Peyer's patch (tissue), 4 donors: ENCODE data around the gene NOC2L. TPM values are rescaled to one million over a fixed set of nuclear protein-coding genes. Genes with fewer than 3 reads are reported as not detected.

Experiments used
- DNase-seq, 3 donors: peaks; one replicate each; pipeline ENCODE4 v3.0.0-alpha.2; 2017 to 2019
- H3K27ac ChIP-seq, 4 donors: fragments of 200-600 bp; sonication (generic); one replicate each; pipeline ENCODE4 v1.5.1; 2016 to 2019
- H3K27me3 ChIP-seq, 2 donors: fragments of 200-600 bp; sonication (generic); one replicate each; pipeline ENCODE4 v1.5.1; 2019
- H3K36me3 ChIP-seq, 3 donors: fragments of 200-600 bp; sonication (generic); one replicate each; pipeline ENCODE4 v1.5.1; 2016 to 2019
- H3K4me1 ChIP-seq, 4 donors: fragments of 200-600 bp; sonication (generic); one replicate each; pipeline ENCODE4 v1.5.1; 2016 to 2019
- H3K4me3 ChIP-seq, 4 donors: fragments of 200-600 bp; sonication (generic); 1 replicate in 3 of 4; 2 replicates in 1 of 4; pipeline ENCODE4 v1.5.1; 2016 to 2019; ENCODE audit warnings: mild to moderate bottlenecking in 1 of 4
- H3K9me3 ChIP-seq, 4 donors: fragments of 200-600 bp; sonication (generic); one replicate each; pipeline ENCODE4 v1.5.1; 2016 to 2019; ENCODE audit warnings: mild to moderate bottlenecking in 1 of 4
- CTCF ChIP-seq, 6 experiments: fragments of 450-650 bp in 4 of 6; fragments of 200-600 bp in 2 of 6; sonication (generic) in 1 of 6; IDR thresholded peaks; one replicate each; pipeline ENCODE4 v1.5.1; 2017 to 2019; ENCODE audit warnings: antibody characterized with exemption in 6 of 6, mild to moderate bottlenecking in 3 of 6, moderate library complexity in 1 of 6
- POLR2A ChIP-seq, 2 donors: fragments of 450-650 bp; IDR thresholded peaks; one replicate each; pipeline ENCODE4 v1.5.1; 2017; ENCODE audit warnings: antibody characterized with exemption in 2 of 2, mild to moderate bottlenecking in 2 of 2, moderate library complexity in 2 of 2
- total RNA-seq, 4 donors: library from RNA; depleted of rRNA; stranded (reverse); fragments of >200 nt; gene quantifications; one replicate each; pipeline ENCODE4 v1.1.0, GENCODE V29; 2016

The NOC2L gene
- total RNA-seq, 4 donors from 2014 or later: 18.2 to 58.6 (median 39.9) TPM

GRCh38 chr1:927234-927633 lies 31.8 kb downstream of the NOC2L start:
- DNase-seq: no peak
- Histone ChIP-seq H3K27ac (no peak overlapping the region), H3K4me3 (no peak overlapping the region), H3K9me3 (no peaks in the 10 kb centered on the region), H3K27me3 (peaks cover 0 to 42% of the 10 kb centered on the region in 2 donors), H3K36me3 (no peaks in the 10 kb centered on the region), H3K4me1 (peaks cover 0 to 35% (median 18%) of the 10 kb centered on the region in 4 donors)
- TF ChIP-seq CTCF (IDR thresholded peaks at IDR 0.05) (no peak), POLR2A (IDR thresholded peaks at IDR 0.05) (no peak)

GRCh38 chr1:925561-926421 lies 33.3 kb downstream of the NOC2L start:
- peaks cover 0 to 44% (median 19%) of the 10 kb centered on the region in 4 donors for H3K4me1 ChIP-seq
- peaks cover 0 to 48% of the 10 kb centered on the region in 2 donors for H3K27me3 ChIP-seq
- no peaks in the 10 kb centered on the region for H3K9me3 ChIP-seq
- H3K36me3 ChIP-seq: no peaks in the 10 kb centered on the region
- peak overlapping the region in 3 of 4 donors; percentile 50 to 57 (median 57) for H3K4me3 ChIP-seq
- TF ChIP-seq POLR2A (IDR thresholded peaks at IDR 0.05) (no peak), CTCF (IDR thresholded peaks at IDR 0.05) (no peak)
- H3K27ac ChIP-seq: peak overlapping the region in 1 of 4 donors; percentile 49
- DNase-seq: no peak

GRCh38 chr1:924656-925560 lies 34.1 kb downstream of the NOC2L start:
- DNase-seq: no peak
- peaks cover 0 to 54% of the 10 kb centered on the region in 2 donors for H3K27me3 ChIP-seq
- no peaks in the 10 kb centered on the region for H3K36me3 ChIP-seq
- peak overlapping the region; percentile 14 to 57 (median 54) for H3K4me3 ChIP-seq
- H3K9me3 ChIP-seq: no peaks in the 10 kb centered on the region
- peaks cover 0 to 53% (median 24%) of the 10 kb centered on the region in 4 donors for H3K4me1 ChIP-seq
- no peak for TF ChIP-seq CTCF (IDR thresholded peaks at IDR 0.05)
- no peak for TF ChIP-seq POLR2A (IDR thresholded peaks at IDR 0.05)
- H3K27ac ChIP-seq: peak overlapping the region in 1 of 4 donors; percentile 49

GRCh38 chr1:923991-924655 lies 34.9 kb downstream of the NOC2L start:
- Histone ChIP-seq H3K4me1 (peaks cover 0 to 55% (median 24%) of the 10 kb centered on the region in 4 donors), H3K4me3 (peak overlapping the region; percentile 17 to 57 (median 54)), H3K36me3 (no peaks in the 10 kb centered on the region), H3K27ac (peak overlapping the region in 1 of 4 donors; percentile 49), H3K9me3 (no peaks in the 10 kb centered on the region), H3K27me3 (peaks cover 0 to 59% of the 10 kb centered on the region in 2 donors)
- TF ChIP-seq POLR2A (IDR thresholded peaks at IDR 0.05): no peak
- TF ChIP-seq CTCF (IDR thresholded peaks at IDR 0.05): no peak
- DNase-seq: no peak
